Smooth muscle cell (in vitro differentiated cells): ENCODE results near the gene EIF2S1. TPM values are rescaled to one million over a fixed set of nuclear protein-coding genes. Genes with fewer than 3 reads are reported as not detected.

Experiments
- DNase-seq: peaks from one replicate; lab custom pipeline; 2025; ENCODE audit not compliant: unreplicated experiment; lab: John Stamatoyannopoulos, UW
- H2AFZ ChIP-seq: fragments of 200-600 bp; sonication (generic); 2 replicates; pipeline ENCODE4 v1.6.0; 2016; ENCODE audit warnings: antibody characterized with exemption, low read depth, mild to moderate bottlenecking
- H3F3A ChIP-seq: fragments of 200-600 bp; sonication (generic); 2 replicates; pipeline ENCODE4 v1.6.0; 2017; ENCODE audit warnings: antibody characterized with exemption, low read depth
- H3K27ac ChIP-seq: fragments of 200-600 bp; sonication (generic); 2 replicates; pipeline ENCODE4 v1.5.1; 2016; ENCODE audit warnings: low read depth, mild to moderate bottlenecking
- H3K27me3 ChIP-seq: fragments of 200-600 bp; sonication (generic); 2 replicates; pipeline ENCODE4 v1.6.1; 2016; ENCODE audit warnings: low read depth, mild to moderate bottlenecking
- H3K36me3 ChIP-seq: fragments of 200-600 bp; sonication (generic); 2 replicates; pipeline ENCODE4 v1.5.1; 2016; ENCODE audit warnings: low read depth
- H3K4me1 ChIP-seq: fragments of 200-600 bp; sonication (generic); 2 replicates; pipeline ENCODE4 v1.5.1; 2016; ENCODE audit warnings: low read depth
- H3K4me2 ChIP-seq: fragments of 200-600 bp; sonication (generic); 2 replicates; pipeline ENCODE4 v1.6.0; 2016; ENCODE audit warnings: mild to moderate bottlenecking
- H3K4me3 ChIP-seq: fragments of 200-600 bp; sonication (generic); 2 replicates; pipeline ENCODE4 v1.5.1; 2016; ENCODE audit warnings: mild to moderate bottlenecking
- H3K79me2 ChIP-seq: fragments of 200-600 bp; sonication (generic); 2 replicates; pipeline ENCODE4 v1.6.0; 2016; ENCODE audit warnings: low read depth, mild to moderate bottlenecking
- H3K9ac ChIP-seq: fragments of 200-600 bp; sonication (generic); 2 replicates; pipeline ENCODE4 v1.6.0; 2016; ENCODE audit warnings: low read depth
- H3K9me3 ChIP-seq: fragments of 200-600 bp; sonication (generic); replicated peaks from 2 replicates; pipeline ENCODE4 v1.5.1; 2016; ENCODE audit warnings: low read depth
- H4K20me1 ChIP-seq: fragments of 200-600 bp; sonication (generic); 2 replicates; pipeline ENCODE4 v1.6.0; 2016; ENCODE audit warnings: low read depth
- WGBS: methylation state at CpG from one replicate; pipeline ENCODE4 v1.1.7; 2016; ENCODE audit warnings: low lambda C conversion rate; 5-methylcytosine and 5-hydroxymethylcytosine counted together
- polyA plus RNA-seq: library from polyadenylated mRNA; unstranded; fragments of >200 nt; fragmentation: Nextera tagmentation; extraction: Ambion mirVana; gene quantifications from 2 replicates; pipeline ENCODE4 v1.2.1, GENCODE V29; 2016
- total RNA-seq: library from RNA; depleted of rRNA; stranded (reverse); fragments of >200 nt; gene quantifications from 2 replicates; pipeline ENCODE4 v1.2.3, GENCODE V29; 2014
- TF ChIP-seq, protein P1 (sequence below): fragments of 200-600 bp; sonication (generic); IDR thresholded peaks from 2 replicates; pipeline ENCODE4 v1.5.1; 2017; ENCODE audit warnings: borderline replicate concordance, mild to moderate bottlenecking, antibody characterized with exemption; ENCODE audit not compliant: insufficient read depth, poor library complexity, severe bottlenecking

EIF2S1 gene
- total and polyA plus RNA-seq, 2 experiments from 2014 or later, result 121 to 126 TPM

DNA sequence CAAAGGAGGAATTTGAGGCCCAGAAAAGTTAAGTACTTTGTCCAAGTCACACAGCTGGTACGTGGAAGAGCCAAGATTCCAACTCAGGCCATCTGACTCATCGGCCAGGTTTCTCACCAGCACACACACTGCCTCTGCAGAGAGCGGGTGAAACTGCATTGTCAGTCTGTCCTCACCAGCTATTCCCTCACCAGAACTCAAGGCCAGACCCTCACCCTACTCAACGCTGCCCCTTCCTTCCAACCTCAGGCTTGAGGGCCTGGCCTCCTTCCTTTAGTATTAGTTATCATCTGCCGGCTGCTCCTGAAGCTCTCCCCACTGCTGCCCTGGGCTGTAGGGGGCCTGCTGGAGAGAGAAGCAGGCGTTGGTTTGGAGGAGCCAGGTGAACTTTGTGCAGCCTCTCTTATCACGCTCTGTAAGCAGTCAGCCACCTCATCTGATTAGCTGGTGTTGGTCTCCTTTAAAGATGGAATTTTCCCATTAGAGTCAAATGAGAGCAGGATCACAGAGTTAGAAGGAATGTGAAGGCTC, 68.4 kb downstream of the EIF2S1 start:
- no peak overlapping the region for H3K4me3 ChIP-seq
- H2AFZ ChIP-seq, result no peak overlapping the region
- TF ChIP-seq, protein P1, sequence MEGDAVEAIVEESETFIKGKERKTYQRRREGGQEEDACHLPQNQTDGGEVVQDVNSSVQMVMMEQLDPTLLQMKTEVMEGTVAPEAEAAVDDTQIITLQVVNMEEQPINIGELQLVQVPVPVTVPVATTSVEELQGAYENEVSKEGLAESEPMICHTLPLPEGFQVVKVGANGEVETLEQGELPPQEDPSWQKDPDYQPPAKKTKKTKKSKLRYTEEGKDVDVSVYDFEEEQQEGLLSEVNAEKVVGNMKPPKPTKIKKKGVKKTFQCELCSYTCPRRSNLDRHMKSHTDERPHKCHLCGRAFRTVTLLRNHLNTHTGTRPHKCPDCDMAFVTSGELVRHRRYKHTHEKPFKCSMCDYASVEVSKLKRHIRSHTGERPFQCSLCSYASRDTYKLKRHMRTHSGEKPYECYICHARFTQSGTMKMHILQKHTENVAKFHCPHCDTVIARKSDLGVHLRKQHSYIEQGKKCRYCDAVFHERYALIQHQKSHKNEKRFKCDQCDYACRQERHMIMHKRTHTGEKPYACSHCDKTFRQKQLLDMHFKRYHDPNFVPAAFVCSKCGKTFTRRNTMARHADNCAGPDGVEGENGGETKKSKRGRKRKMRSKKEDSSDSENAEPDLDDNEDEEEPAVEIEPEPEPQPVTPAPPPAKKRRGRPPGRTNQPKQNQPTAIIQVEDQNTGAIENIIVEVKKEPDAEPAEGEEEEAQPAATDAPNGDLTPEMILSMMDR, result no peak
- no peak for DNase-seq
- H3K79me2 ChIP-seq, result no peaks in the 10 kb centered on the region
- H3K36me3 ChIP-seq, result no peaks in the 10 kb centered on the region
- no peak overlapping the region for H3K27ac ChIP-seq
- H3F3A ChIP-seq, result no peaks in the 10 kb centered on the region
- H3K9me3 ChIP-seq, result no peaks in the 10 kb centered on the region
- no peaks in the 10 kb centered on the region for H3K27me3 ChIP-seq
- WGBS, result 71% methylated on average over 7 of the region's 7 CpGs
- no peaks in the 10 kb centered on the region for H4K20me1 ChIP-seq
- H3K4me2 ChIP-seq, result no peak overlapping the region
- H3K9ac ChIP-seq, result no peak overlapping the region
- H3K4me1 ChIP-seq, result no peaks in the 10 kb centered on the region

DNA sequence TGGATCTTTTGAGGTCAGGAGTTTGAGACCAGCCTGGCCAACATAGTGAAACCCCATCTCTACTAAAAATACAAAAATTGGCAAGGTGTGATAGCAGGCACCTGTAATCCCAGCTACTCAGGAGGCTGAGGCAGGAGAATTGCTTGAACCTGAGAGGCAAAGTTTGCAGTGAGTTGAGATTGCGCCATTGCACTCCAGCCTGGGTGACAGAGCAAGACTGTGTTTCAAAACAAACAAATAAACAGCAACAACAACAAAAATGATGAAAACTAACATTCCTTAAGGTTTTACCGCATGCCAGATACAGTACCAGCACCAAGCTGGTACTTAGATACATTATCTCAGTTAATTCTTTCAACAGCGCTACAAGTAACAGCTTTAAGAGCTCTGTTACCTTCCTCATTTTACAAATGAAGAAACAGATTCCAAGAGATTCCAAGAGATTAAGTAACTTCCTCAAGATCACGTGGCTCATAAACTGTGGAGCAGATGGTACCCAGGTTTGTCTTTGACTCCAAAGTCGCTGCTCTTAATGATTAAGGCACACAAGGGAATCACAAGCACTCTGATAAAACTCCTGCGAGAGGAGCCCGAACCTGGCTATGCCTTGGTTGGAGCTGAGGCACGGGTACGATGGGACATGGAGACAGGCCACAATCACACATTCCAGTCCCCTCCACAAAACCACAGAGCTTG, 69.5 kb downstream of the EIF2S1 start:
- no peak overlapping the region for H3K27ac ChIP-seq
- H3K4me3 ChIP-seq, result no peak overlapping the region
- no peaks in the 10 kb centered on the region for H3K4me1 ChIP-seq
- 66% methylated on average over 9 of the region's 9 CpGs for WGBS
- no peaks in the 10 kb centered on the region for H3F3A ChIP-seq
- TF ChIP-seq, protein P1, result no peak
- no peaks in the 10 kb centered on the region for H4K20me1 ChIP-seq
- no peak overlapping the region for H3K4me2 ChIP-seq
- no peak overlapping the region for H2AFZ ChIP-seq
- H3K9me3 ChIP-seq, result no peaks in the 10 kb centered on the region
- H3K27me3 ChIP-seq, result no peaks in the 10 kb centered on the region
- no peaks in the 10 kb centered on the region for H3K79me2 ChIP-seq
- no peaks in the 10 kb centered on the region for H3K36me3 ChIP-seq
- no peak for DNase-seq
- no peak overlapping the region for H3K9ac ChIP-seq

DNA sequence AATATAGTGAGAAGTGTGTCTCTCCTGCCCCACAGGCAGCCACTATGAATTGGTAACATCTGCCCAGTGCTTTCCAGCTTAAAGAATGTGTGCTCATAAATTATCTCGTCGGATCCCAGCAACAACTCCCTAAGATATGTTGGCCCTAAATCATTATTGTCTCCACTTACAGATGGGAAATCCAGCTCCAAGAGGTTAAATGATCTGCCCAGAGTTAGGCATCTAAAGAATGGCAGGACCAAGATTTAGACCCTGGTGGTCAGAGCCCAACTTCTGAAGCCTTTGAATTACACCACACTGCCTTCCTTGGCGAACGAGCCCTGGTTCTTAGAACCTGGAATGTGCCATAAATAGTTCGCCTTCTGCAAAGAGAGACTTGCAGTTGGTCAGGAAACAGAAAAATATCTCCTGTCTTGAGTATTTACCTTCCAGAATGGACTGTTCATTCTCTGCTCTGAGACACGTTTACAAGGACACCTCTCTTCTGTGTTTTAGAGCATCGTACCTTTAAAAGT, 72.0 kb downstream of the EIF2S1 start:
- Histone ChIP-seq H4K20me1 (no peaks in the 10 kb centered on the region), H3K4me2 (no peak overlapping the region), H3K79me2 (no peaks in the 10 kb centered on the region), H3K36me3 (no peaks in the 10 kb centered on the region), H3K4me3 (no peak overlapping the region), H2AFZ (no peak overlapping the region), H3K27ac (no peak overlapping the region), H3K9me3 (no peaks in the 10 kb centered on the region), H3K27me3 (no peaks in the 10 kb centered on the region), H3F3A (no peaks in the 10 kb centered on the region), H3K4me1 (no peaks in the 10 kb centered on the region), H3K9ac (no peak overlapping the region)
- TF ChIP-seq, protein P1, result no peak
- no peak for DNase-seq
- WGBS, result 55% methylated on average over 7 of the region's 7 CpGs
